Eye (tissue), 1 donor: ENCODE results near the gene DOC2A.
"Not testable (repeated sequence)": the region's sequence is repeated elsewhere in the genome, so short reads cannot be mapped to it uniquely, and the experiment has no call there.

Experiments used
- DNase-seq: peaks from one replicate; pipeline ENCODE4 v3.0.0-alpha.2; 2015

Gene DOC2A

DNA sequence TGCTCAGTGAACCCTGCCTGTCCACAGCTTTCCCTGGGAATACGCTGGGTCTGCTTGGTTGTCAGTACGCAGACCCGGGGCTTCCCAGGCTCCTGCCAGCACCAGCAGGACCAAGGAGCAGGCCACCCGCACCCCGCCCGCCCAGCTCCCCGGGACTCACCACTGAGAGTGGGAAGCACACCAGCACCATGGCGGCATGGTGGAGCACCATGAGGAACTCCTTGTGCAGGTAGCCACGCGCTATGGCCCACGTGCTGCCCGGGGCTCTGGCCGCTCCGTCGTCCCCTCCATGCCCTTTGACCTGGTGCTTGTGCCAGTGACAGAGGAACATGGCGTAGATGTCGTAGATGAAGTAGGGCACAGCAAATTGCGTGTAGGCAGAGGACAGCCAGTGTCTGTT, 15.6 kb upstream of the DOC2A start:
- no peak for DNase-seq

DNA sequence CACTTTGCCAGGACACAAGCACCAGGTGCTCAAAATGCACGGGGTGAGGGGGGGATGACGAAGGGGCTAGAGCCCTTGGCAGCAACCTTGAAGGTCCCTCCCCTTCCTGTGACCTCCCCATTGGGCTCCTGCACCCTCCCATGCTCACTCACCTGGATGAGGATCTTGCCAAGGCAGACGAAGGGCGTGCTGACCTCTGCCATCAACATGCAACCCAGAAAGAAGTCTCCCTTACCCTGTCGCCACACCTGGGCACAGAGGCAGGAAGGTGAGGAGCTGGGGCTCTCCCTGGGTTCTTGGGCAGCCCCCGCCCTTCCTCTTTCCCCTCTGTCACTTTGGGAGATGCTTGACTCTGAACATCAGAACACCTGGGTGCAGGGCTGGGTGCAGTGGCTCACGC, 14.7 kb upstream of the DOC2A start:
- no peak for DNase-seq

DNA sequence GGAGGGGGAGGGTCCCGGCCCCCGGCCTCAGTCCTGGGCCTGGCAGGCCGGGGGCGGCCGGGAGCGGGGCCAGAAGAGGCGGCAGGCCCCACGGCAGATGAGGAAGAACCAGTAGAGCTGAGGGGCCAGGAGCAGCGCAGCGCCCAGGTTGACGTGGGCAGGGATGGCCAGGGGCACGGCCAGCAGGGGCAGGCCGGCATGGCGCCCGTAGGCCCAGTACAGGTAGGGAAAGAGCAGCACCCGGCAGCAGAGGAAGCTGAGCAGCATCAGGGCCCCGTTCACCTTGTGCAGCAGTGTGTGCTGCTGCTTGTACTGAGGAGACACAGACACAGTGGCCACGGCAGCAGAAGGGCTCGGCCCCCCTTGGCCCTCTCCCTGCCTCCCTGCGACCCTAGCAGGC, 14.3 kb upstream of the DOC2A start:
- no peak for DNase-seq

DNA sequence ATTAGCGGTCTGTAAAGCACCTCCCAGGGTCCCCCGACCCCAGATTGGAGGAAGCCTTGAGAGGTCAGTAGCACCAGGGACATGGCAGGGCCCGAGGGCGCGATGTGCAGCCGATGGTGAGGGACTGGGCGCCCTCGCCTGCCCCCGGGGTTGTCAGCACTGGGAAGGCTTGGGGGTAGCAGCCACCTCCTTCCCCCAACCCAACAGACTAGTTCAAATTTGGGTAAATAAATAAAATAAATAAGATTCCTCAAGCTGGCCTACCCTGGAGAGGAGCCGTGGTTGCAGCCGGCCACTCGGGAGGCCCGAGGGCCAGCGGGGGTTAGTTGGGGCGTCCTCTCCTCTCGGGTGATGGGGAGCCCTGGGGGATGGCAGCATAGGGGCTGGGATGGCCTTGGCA, 13.6 kb upstream of the DOC2A start:
- DNase-seq, result no peak

DNA sequence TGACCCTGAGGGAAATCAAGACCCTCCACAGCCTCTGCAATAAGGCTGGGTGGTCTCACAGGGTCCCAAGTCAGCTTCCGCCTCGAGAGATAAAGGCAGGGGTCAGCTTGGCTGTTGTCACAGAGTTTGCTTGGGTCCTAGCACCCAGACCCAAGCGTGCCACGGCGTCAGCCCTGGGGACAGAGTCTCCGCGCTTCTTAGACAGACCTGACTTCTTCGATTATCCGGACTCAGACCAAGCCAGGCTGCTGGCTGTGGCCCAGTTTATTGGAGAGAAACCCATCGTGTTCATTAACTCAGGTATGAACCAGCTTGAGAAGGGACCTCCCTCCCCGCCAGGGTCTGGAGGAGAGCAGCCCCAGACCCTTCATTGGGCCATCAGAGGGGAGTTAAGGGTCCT, 12.8 kb upstream of the DOC2A start:
- no peak for DNase-seq

DNA sequence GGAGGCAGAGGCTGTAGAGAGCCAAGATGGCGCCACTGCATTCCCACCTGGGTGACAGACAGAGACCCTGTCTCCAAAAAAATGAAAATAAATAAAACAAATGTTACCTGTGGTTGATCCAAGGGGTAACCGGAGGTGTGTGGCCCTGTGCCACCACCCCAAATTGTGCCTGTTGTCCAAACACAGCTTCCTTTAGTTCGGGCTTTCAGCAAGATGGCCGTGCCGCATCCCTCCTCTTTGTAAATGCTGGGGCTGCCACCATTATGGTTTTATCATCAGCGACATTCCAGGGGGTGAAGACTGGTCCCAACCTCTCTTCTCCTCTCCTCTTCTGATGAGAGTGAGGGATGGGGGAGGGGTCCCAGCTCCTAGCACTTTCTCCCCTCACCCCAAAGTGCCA, 12.1 kb upstream of the DOC2A start, which contains the start of gene C16orf92:
Gene C16orf92 (plus strand): TSS at position 312 of the 400 bp plus-strand sequence. CDS start 143 bp downstream, outside the sequence.
- no peak for DNase-seq

DNA sequence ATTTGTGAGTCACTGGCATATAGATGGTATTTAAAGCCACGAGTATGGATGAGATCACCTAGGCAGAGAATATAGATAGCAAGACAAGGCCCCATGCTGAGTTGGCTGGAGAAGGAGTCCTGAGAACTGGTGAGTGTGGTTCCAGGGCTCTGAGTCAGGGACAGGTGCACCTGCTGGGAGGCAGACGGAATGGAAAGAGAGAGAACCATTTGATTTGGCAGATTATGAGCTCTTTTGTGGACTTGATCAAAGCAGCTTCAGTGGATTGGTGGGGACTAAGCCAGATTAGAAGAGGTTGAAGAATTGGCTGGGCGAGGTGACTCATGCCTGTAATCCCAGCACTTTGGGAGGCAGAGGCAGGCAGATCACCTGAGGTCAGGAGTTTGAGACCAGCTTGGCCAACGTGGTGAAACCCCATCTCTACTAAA, 7.9 kb upstream of the DOC2A start:
- DNase-seq, result no peak

DNA sequence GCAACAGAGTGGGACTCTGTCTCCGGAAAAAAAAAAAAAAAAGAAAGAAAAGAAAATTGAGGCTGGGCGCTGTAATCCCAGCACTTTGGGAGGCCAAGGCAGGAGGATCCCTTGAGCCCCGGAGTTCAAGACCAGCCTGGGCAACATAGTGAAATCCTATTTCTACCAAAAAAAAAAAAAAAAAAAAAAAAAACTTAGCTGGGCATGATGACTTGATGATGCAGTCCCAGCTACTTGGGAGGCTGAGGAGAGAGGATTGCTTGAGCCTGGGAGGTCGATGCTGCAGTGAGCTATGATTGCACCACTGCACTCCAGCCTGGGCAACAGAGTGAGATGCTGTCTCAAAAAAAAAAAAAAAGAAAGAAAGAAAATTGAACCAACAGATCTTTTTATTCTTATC, 7.1 kb upstream of the DOC2A start:
- not testable (repeated sequence) for DNase-seq

DNA sequence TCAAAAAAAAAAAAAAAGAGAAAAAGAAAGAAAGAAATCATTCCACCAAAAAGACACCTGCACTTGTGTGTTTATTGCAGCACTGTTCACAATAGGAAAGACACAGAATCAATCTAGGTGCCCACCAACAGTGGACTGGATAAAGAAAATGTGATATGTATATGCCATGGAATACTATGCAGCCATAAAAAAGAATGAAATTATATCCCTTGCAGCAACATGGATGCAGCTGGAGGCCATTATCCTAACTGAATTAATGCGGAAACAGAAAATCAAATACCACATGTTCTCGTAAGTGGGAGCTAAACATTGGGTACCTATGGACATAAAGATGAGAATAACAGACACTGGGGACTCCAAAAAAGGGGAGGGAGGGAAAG, 6.4 kb upstream of the DOC2A start:
- DNase-seq, result no peak

DNA sequence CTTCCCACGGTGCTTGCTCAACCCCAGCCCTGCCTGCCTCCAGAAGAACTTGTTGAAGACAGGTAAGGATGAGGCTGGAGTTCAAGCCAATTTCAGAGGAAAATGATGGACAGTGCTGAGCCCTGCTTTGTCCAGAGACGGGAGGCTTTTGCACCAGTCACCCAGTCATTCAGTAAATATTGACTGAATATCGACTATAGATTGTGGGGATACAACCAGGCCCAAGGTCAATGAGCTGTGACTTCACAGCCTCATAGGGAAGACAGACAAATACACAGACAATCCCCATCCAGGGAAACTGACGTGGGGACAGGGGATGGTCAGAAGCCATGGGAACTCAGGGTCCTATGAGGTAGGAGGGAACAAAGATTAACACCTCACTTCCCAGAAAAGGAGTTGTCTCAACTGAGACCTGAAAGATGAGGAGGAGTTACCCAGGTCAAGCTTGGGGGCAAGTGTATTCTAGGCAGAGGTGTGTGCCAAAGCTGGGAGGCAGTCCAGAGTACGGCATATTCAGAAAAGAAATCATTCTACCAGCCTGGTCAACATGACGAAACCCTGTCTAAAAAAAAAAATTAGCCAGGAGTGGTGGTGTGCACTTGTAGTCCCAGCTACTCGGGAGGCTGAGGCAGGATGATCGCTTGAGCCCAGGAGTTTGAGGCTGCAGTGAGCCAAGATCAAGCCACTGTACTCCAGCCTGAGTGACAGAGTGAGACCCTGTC, 5.9 kb upstream of the DOC2A start:
- DNase-seq, result no peak

DNA sequence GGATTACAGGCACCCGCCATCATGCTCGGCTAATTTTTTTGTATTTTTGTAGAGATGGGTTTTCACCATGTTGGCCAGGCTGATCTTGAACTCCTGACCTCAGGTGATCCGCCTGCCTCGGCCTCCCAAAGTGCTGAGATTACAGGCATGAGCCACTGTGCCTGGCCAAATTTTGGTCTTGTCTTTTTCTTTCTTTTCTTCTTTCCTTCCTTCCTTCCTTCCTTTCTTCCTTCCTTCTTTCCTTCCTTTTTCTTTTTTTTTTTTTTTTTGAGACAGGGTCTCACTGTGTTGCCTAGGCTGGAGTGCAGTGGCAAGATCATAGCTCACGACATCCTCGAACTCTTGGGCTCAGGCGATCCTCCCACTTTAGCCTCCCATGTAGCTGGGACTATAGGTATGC, 4.6 kb upstream of the DOC2A start:
- not testable (repeated sequence) for DNase-seq

DNA sequence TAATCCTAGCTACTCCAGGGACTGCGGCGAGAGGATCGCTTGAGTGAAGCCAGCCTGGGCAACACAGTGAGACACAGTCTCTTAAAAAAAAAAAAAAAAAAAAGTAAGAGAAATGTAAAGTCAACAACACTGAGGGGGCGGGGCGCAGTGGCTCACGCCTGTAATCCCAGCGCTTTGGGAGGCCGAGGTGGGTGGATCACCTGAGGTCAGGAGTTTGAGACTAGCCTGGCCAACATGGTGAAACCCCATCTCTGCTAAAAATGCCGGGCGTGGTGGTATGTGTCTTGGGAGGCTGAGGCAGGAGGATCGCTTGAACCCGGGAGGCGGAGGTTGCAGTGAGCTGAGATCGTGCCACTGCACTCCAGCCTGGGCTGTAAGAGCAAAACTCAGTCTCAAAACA, 1.8 kb upstream of the DOC2A start:
- DNase-seq, result not testable (repeated sequence)

DNA sequence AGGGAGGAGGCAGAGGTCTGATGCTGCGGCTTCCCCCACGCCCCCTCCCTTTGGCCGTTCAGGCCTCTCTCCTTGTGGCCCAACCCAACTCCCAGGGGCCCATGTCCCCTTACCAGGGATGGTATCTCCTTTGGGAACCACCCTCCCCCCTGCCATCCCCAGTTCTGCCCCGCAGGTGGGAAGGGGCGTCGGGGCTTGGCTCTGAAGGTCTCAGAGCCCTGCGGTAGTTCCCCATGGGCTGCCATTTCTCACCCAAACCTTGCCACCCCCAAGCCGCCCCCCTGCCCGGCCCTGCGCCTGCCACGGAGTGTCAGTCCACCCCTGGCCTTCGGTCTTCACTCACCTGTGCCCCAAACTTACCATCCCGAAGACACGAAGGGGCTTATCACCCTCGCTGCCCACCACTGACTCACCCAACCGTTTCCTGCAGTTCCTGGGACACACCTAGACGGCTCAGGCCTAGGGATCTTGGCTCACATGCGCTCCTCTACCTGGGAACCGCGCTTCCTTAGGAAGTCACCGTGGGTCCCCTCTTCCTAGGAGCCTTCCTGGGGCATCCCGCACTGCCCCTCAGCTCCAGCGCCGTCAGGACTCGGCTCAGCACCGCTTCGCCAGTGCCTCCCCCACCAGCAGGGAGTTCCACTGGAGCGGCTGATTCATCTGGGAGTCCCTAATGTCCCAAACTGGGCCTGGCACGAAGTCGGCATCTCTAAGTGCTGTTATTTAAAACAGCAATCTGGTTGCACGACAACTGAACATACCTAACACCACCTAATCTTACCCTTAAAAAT, 1.1 kb upstream of the DOC2A start:
- no peak for DNase-seq

DNA sequence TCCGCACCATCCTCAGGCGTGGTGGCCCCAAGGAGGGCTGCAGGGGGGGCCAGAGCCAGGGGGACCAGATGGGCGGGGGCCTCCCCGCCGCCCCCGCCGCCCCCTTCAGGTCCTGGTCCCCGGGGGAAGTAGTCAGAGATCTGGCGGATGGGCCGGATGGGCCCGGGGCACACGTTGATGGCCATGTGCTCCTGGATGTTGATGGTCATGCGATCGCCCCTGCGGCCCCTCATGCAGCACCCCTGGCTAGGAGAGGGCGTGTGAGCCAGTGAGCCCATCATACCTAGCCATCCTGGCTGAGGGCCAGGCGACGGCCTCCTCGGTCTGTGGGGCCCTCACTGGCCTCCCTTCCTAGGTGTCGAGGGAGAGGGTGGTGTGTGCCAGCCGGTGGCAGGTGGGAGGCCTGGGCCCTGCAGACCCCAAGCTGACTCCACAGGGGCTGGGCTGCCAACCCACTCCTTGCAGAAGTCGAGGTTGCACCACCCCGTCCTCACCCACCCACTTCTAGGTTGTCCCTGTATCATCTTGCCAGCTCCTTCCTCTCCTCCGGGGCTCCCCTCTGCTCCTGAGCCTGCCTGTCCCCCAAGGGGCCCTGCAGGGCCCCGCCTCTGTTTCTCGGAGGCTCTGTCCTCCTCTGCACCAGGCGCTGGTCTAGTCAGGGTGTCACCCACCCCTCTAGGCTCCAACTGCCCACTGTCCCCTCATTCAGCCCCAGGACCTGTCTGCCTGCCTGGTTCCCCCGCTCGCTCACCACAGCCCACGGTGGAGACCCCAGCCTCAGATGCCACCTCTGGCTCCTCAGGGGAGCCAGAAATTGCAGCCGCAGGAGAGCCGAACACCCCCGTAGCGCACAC, 610 bp downstream of the DOC2A start:
- peak; percentile 34 for DNase-seq

DNA sequence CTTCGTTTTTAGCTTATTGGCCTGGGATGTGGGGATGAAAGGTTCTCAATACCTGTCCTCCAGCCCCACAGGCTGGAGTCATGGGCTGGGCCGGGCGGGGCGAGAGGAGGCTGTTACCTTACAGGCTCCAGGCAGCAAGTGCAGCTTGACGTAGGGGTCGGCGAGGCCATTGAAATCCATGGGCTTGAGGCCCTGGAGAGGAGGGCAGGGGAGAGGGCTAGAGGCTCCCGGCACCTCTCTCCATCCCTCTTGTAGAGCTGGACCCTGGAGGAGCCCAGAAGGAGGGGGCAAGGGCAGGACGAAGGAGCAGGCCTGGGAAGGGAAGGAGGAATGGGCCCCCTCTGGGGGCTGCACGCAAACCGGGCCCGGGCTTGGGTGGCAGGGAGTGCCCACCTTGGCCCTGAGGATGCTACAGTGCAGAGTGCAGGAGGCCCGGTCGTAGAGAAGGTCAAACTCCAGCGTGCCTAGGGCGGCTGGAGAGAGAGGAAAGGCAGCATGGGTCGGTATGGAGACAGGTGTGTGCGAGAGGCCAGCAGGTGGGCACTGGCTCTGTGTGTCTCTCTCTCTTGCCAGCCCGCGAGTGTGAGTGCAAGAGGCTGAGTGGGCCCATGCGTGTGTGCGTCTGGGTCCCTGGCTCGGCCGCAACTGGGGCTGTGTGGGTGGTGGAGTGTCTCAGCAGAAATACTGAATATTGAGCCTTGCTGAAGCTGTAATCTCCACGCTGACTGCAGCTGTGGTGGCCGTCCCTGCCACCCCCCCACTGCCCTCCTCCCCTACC, 1.6 kb downstream of the DOC2A start:
- DNase-seq, result no peak

DNA sequence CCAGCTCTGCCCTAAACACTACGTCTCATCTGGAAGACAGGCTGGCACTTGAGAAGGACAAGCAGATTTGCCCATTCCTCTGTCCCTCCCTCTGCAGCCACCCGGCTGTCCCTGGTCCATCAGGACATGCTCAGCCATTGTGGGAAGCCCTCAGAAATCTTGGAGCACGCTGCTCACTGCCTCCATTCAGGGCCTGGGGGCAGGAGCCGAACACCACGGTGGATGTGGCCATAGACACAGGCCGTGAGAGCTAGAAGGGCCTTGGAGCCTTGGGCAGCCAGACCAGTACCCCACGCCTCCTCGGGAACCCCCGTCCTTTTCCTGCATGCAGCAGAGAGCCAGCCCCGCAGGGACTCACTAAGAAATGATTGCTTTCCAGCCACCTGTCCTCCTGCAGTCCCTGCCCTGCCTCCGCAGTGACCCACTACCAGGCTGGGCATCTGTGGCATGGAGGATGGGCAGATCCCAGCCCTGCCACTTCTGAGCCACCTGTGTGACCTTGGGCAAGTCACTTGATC, 3.4 kb downstream of the DOC2A start:
- no peak for DNase-seq

DNA sequence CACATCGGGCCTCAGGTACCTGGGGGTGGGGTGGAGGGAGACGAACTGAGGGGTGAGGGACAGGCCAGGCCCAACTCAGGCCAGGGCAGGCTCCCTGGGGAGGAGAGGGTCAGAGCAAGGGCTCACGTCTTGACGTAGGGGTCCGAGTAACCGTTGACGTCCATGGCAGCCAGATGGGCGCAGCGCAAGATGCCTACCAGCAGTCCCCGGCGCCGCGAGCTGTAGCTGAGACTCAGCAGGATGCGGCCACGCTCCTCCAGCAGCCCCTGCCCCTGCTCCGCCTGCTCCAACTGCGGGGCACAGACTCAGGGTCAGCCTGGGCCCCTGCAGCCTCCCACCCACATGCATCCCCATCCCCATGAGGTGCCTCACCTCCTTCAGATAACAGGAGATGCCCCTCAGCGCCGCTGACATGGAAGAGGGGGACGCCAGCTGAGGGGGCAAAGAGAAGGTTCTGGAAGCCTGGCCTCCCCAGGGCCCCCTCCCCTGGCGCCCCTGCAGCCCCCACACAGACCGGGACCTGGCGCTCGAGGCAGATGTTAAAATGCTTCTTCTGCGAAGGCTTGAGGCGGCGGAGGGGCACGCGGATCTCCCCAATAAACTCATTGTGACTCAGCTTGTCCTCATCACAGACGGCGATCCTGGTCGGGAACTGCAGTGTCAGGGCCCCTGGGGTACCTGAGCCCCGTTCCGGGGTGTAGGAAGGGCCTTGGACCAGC, 4.0 kb downstream of the DOC2A start:
- DNase-seq, result no peak

DNA sequence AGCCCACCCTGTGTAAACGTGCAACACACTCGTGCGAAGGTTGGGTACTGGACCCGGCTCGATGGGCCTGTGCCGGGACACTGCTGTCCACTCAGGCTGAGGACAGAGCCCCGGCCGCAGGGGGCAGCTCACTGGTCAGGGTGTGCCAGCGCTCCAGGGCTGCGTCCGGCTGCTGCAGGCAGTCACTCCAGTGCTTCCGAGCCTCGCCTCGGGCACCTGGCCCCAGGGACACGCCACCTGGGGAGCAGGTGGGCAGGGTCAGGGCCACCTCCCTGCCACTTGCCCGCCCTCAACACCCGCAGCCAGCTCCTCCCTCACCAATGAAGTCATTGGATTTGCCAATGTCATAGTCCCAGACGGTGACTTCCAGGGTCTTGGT, 4.7 kb downstream of the DOC2A start:
- no peak for DNase-seq

DNA sequence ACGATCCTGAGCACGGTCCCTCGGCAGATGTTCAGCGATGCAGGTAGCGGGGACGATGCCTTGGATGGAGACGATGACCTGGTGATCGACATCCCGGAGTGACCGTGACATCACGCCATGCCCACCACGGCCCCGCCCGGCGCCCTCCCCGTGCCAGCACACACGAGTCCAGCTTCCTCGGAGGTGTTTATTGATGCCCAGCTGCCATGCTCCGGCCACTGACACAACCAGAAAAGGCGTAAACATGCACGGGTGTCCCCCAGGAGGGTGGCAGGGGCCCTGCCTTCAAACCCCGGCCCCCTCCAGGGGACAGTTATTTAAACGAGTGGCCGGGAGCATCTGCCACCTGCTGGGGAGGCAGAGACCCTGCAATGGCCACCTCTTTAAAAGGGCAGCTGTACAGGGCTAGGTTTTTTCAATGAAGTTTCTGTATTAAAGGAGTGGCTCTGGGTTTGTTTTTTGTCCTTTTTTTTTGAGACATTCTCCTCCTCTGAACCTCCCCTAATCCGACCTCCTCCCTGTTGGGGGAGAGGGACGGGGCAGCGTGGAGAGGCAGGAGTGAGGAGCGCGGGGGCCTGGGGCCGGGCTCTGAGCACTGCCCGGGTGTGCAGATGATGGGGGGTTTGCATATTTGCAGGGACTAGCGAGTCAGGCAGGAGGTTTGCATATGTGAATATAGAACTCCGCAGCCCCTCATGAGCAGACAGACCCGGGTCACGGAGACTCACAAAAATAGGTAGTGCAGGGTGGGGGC, 5.3 kb downstream of the DOC2A start:
- peak; percentile 59 for DNase-seq

DNA sequence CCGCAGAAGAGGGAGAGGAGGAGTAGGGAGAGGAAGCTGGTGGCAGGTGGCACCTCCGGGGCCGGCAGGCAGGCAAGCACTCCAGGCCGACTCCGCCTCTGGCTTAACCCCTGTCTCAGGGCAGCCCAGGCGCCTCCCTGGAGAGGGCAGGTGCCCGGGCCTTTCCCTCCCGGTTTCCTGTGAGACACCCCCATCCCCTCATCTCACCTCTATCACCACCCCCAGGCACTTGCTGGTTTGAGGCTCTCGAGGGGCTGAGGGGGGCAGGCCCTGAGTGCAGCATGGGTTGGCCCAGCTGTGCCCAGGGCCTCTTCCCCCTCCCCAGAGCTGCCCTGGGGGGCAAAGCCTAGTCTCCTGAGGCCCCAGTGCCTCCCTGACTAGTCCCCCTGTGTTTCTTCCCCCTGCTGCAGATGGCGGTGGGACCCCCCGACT, 6.0 kb downstream of the DOC2A start:
- no peak for DNase-seq

DNA sequence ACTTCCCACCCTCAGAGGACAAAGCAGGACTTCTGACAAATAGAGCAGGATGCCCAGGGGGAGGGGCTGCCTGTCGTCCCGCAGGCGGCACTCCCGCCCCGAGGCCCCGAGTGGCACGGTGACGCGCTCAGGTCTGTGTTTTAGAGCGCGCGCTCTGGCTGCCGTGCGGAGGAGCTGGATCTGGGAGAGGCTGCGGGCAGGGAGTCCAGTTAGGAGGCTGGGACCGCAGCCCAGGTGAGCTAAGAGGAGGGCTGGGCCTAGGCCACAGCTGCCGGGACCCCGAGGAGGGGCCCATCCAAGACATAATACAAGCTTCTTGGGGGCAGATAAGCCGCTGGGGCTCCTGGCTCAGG, 6.4 kb downstream of the DOC2A start:
- DNase-seq, result no peak
